Epithelial cell of proximal tubule (primary cell): ENCODE results near the gene SYAP1. TPM values are rescaled to one million over a fixed set of nuclear protein-coding genes. Genes with fewer than 3 reads are reported as not detected.
"Not testable (repeated sequence)": the region's sequence is repeated elsewhere in the genome, so short reads cannot be mapped to it uniquely, and the experiment has no call there.

Experiments
- DNase-seq: peaks from one replicate; pipeline ENCODE4 v3.0.0-alpha.2; 2011; ENCODE audit warnings: low read depth
- H3K4me3 ChIP-seq: 2 replicates; pipeline ENCODE4 v1.5.1; 2011; ENCODE audit warnings: low read depth, mild to moderate bottlenecking, low read length
- CTCF ChIP-seq: conservative IDR thresholded peaks from 2 replicates; pipeline ENCODE4 v1.5.1; 2012; ENCODE audit warnings: low read depth, mild to moderate bottlenecking, low read length
- total RNA-seq: library from RNA; depleted of rRNA; stranded (reverse); fragments of >200 nt; gene quantifications from 2 replicates; pipeline ENCODE4 v1.2.3, GENCODE V29; 2015

Gene SYAP1
- total RNA-seq, 1 donor from 2014 or later: 24.0 TPM

DNA sequence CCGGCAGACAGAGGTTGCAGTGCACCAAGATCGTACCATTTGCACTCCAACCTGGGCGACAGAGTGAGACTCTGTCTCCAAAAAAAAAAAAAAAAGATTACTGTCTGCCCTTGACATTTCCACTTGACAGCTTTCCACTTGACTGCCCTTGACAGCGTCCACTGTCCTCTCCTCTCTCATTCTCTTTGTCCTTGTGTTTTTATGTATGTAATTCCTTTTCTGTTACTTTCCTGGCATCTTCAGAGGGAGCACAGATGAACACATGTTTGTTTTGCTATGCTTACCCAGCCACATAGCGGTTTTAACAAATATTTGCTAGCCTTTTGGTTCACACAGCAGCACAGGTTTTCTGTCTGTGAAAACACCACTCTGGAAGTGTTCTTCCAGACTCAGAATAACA lies 26.2 kb downstream of the SYAP1 start:
- TF ChIP-seq CTCF: no peak

GRCh38 chrX:16748425-16748824 lies 29.0 kb downstream of the SYAP1 start:
- no peak overlapping the region for H3K4me3 ChIP-seq
- TF ChIP-seq CTCF: no peak
- no peak for DNase-seq

More for the DNA sequence above, 26.2 kb downstream of the SYAP1 start:
- DNase-seq: no peak
- H3K4me3 ChIP-seq: no peak overlapping the region

GRCh38 chrX:16750136-16750535 lies 30.7 kb downstream of the SYAP1 start:
- H3K4me3 ChIP-seq: no peak overlapping the region
- DNase-seq: no peak
- no peak for TF ChIP-seq CTCF

GRCh38 chrX:16754019-16754418 lies 34.6 kb downstream of the SYAP1 start:
- TF ChIP-seq CTCF: no peak
- H3K4me3 ChIP-seq: no peak overlapping the region
- DNase-seq: no peak

DNA sequence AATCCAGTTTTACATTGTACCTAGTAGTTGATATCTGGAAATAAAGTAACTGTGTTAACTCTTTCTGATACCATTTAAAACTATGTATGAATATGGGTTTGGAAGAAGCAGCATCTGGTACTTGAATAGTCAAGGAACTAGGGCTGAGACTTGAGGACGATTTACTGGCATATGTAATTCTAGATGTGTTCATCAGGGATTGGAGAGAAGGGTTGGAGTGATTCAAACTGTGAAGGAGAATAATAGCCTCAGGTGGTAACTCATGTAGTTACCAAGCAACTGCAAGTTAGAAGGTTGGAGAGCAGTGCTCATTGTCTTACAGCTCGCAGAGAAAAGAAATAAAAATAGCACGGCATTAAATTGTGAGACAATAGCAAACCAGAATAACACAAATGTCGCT lies 37.3 kb downstream of the SYAP1 start:
- no peak overlapping the region for H3K4me3 ChIP-seq
- no peak for DNase-seq
- no peak for TF ChIP-seq CTCF

DNA sequence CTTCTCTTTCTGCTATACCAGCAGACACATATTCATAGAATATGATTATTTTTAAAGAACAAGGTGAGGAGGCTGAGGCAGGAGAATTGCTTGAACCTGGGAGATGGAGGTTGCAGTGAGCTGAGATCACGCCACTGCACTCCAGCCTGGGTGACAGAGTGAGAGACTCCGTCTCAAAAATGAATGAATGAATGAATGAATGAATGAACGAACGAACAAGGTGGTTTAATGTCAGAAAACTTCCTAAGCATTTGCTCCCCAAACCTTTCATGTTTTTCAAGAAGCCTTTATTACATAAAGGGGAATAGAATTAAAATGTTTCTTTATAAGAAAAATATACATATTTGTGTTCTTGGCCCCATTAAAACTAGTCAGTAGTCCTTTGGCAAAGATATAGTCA lies 42.1 kb downstream of the SYAP1 start:
- DNase-seq, H3K4me3 ChIP-seq: not testable (repeated sequence)

DNA sequence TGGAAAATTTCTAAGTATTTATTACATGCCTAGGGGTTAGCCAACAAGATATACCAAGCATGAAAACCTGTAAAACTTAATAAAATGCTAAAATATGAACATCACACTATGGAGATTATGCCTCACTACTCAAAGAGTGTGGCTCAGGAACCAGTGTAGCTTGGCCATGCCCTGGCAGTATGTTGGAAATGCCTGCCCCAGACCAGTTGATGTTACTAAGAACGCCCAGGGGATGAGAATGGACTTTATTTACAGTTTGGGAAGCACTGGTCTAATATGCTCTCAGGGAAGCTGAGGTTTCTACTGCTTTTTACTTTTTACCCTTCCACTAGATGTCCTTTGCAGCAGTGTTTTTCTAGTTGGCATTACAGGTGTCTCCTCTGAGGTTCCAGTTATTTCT lies 43.2 kb downstream of the SYAP1 start:
- no peak for TF ChIP-seq CTCF
- H3K4me3 ChIP-seq: no peak overlapping the region
- no peak for DNase-seq

- DNase-seq: no peak
- TF ChIP-seq CTCF: no peak
- no peak overlapping the region for H3K4me3 ChIP-seq
Observed at GRCh38 chrX:16765594-16765993, 46.2 kb downstream of the SYAP1 start.
